H9 (cell line): ENCODE data around the gene HPCAL1. TPM values are rescaled to one million over a fixed set of nuclear protein-coding genes. Genes with fewer than 3 reads are reported as not detected.

Experiments
- DNase-seq: peaks from one replicate; pipeline ENCODE4 v3.0.0-alpha.2; 2017
- H2AFZ ChIP-seq: one replicate; pipeline ENCODE4 v1.6.1; 2013; ENCODE audit warnings: mild to moderate bottlenecking, low read length, control low read depth, moderate library complexity
- H2AK5ac ChIP-seq: 2 replicates; pipeline ENCODE4 v1.6.1; 2013; ENCODE audit warnings: low read length, control low read depth, mixed read lengths; ENCODE audit not compliant: insufficient read length
- H2BK120ac ChIP-seq: one replicate; pipeline ENCODE4 v1.6.1; 2013; ENCODE audit warnings: low read depth, mild to moderate bottlenecking, low read length, control low read depth, inconsistent platforms; ENCODE audit not compliant: poor library complexity, severe bottlenecking
- H2BK12ac ChIP-seq: 2 replicates; pipeline ENCODE4 v1.6.1; 2013; ENCODE audit warnings: low read length, control low read depth, mixed read lengths, low read depth; ENCODE audit not compliant: insufficient read length
- H2BK15ac ChIP-seq: 2 replicates; pipeline ENCODE4 v1.6.1; 2013; ENCODE audit warnings: low read depth, low read length, control low read depth
- H2BK20ac ChIP-seq: one replicate; pipeline ENCODE4 v1.6.1; 2013; ENCODE audit warnings: low read depth, mild to moderate bottlenecking, low read length, control low read depth, inconsistent platforms; ENCODE audit not compliant: poor library complexity, severe bottlenecking
- H2BK5ac ChIP-seq: 2 replicates; pipeline ENCODE4 v1.6.1; 2013; ENCODE audit warnings: low read length, control low read depth, mixed read lengths; ENCODE audit not compliant: insufficient read length
- H3K14ac ChIP-seq: 2 replicates; pipeline ENCODE4 v1.6.1; 2013; ENCODE audit warnings: low read length, control low read depth; ENCODE audit not compliant: insufficient read depth
- H3K18ac ChIP-seq: 2 replicates; pipeline ENCODE4 v1.6.1; 2013; ENCODE audit warnings: low read depth, mild to moderate bottlenecking, mixed read lengths, low read length, control low read depth; ENCODE audit not compliant: insufficient read length
- H3K23ac ChIP-seq: 2 replicates; pipeline ENCODE4 v1.6.1; 2013; ENCODE audit warnings: low read length, control low read depth, mixed read lengths, low read depth; ENCODE audit not compliant: insufficient read length
- H3K23me2 ChIP-seq: 2 replicates; pipeline ENCODE4 v1.6.1; 2013; ENCODE audit warnings: low read depth, mild to moderate bottlenecking, mixed read lengths, low read length, control low read depth; ENCODE audit not compliant: insufficient read length, poor library complexity, severe bottlenecking
- H3K27ac ChIP-seq: 2 replicates; pipeline ENCODE4 v1.5.1; 2013; ENCODE audit warnings: low read length, control low read depth, mixed read lengths, low read depth; ENCODE audit not compliant: insufficient read length
- H3K27me3 ChIP-seq: 2 replicates; pipeline ENCODE4 v1.6.1; 2013; ENCODE audit warnings: low read length, control low read depth, inconsistent platforms; ENCODE audit not compliant: insufficient read depth
- H3K4ac ChIP-seq: 2 replicates; pipeline ENCODE4 v1.6.1; 2013; ENCODE audit warnings: low read depth, mild to moderate bottlenecking, control low read depth, inconsistent platforms, low read length, moderate library complexity
- H3K4me1 ChIP-seq: 2 replicates; pipeline ENCODE4 v1.6.1; 2013; ENCODE audit warnings: low read length, control low read depth, inconsistent platforms; ENCODE audit not compliant: insufficient read depth
- H3K4me2 ChIP-seq: 2 replicates; pipeline ENCODE4 v1.6.1; 2013; ENCODE audit warnings: low read length, control low read depth, mixed read lengths; ENCODE audit not compliant: insufficient read length, insufficient read depth
- H3K56ac ChIP-seq: 2 replicates; pipeline ENCODE4 v1.6.1; 2013; ENCODE audit warnings: low read depth, mild to moderate bottlenecking, mixed read lengths, low read length, control low read depth; ENCODE audit not compliant: insufficient read length
- H3K79me1 ChIP-seq: 2 replicates; pipeline ENCODE4 v1.6.1; 2013; ENCODE audit warnings: low read depth, mild to moderate bottlenecking, moderate library complexity, low read length, control low read depth, inconsistent platforms; ENCODE audit not compliant: insufficient read depth, poor library complexity, severe bottlenecking
- H3K79me2 ChIP-seq: 2 replicates; pipeline ENCODE4 v1.6.1; 2013; ENCODE audit warnings: low read length, control low read depth, inconsistent platforms; ENCODE audit not compliant: insufficient read depth
- H3K9ac ChIP-seq: 2 replicates; pipeline ENCODE4 v1.6.1; 2013; ENCODE audit warnings: low read length, control low read depth, mixed read lengths; ENCODE audit not compliant: insufficient read length; ENCODE audit errors: extremely low read depth
- H3K9me3 ChIP-seq: one replicate; pipeline ENCODE4 v1.6.1; 2013; ENCODE audit warnings: low read depth, low read length, inconsistent platforms; ENCODE audit not compliant: control insufficient read depth
- H3T11ph ChIP-seq: one replicate; pipeline ENCODE4 v1.6.1; 2013; ENCODE audit warnings: mild to moderate bottlenecking, low read length, control low read depth, inconsistent platforms
- H4K20me1 ChIP-seq: one replicate; pipeline ENCODE4 v1.6.1; 2013; ENCODE audit not compliant: control insufficient read depth, insufficient read length, insufficient read depth
- H4K5ac ChIP-seq: 2 replicates; pipeline ENCODE4 v1.6.1; 2013; ENCODE audit warnings: low read depth, mild to moderate bottlenecking, mixed read lengths, low read length, control low read depth; ENCODE audit not compliant: insufficient read length
- H4K8ac ChIP-seq: replicated peaks from 2 replicates; pipeline ENCODE4 v1.6.1; 2013; ENCODE audit warnings: low read length, control low read depth, mixed read lengths, low read depth; ENCODE audit not compliant: insufficient read length
- H4K91ac ChIP-seq: 2 replicates; pipeline ENCODE4 v1.6.1; 2013; ENCODE audit warnings: low read depth, mild to moderate bottlenecking, moderate library complexity, mixed read lengths, low read length, control low read depth; ENCODE audit not compliant: insufficient read length
- H3K27ac Mint-ChIP-seq, 3 experiments: 2 replicates in 2 of 3; 3 replicates in 1 of 3; pipeline ENCODE4 v1.8.0; 2020 to 2021; ENCODE audit warnings: mixed read lengths in 3 of 3, mild to moderate bottlenecking in 1 of 3, moderate library complexity in 1 of 3
- H3K27me3 Mint-ChIP-seq: 2 replicates; pipeline ENCODE4 v1.8.0; 2021; ENCODE audit warnings: low read depth, mild to moderate bottlenecking, moderate library complexity, mixed read lengths
- H3K36me3 Mint-ChIP-seq, 3 experiments: 2 replicates in 2 of 3; 3 replicates in 1 of 3; pipeline ENCODE4 v1.8.0; 2020 to 2021; ENCODE audit warnings: low read depth in 3 of 3, mixed read lengths in 3 of 3; ENCODE audit not compliant: insufficient read depth in 1 of 3
- H3K4me1 Mint-ChIP-seq, 2 experiments: 2 replicates each; pipeline ENCODE4 v1.8.0; 2020; ENCODE audit warnings: mixed read lengths in 2 of 2
- H3K4me3 Mint-ChIP-seq, 2 experiments: 2 replicates in 1 of 2; 3 replicates in 1 of 2; pipeline ENCODE4 v1.8.0; 2020 to 2021; ENCODE audit warnings: mild to moderate bottlenecking in 2 of 2, mixed read lengths in 2 of 2, moderate library complexity in 1 of 2
- H3K9me3 Mint-ChIP-seq, 2 experiments: 2 replicates in 1 of 2; 3 replicates in 1 of 2; pipeline ENCODE4 v1.8.0; 2020; ENCODE audit warnings: mild to moderate bottlenecking in 2 of 2, mixed read lengths in 2 of 2, moderate library complexity in 1 of 2
- CTCF ChIP-seq: fragments of 200-600 bp; sonication (generic); conservative IDR thresholded peaks from 3 replicates; pipeline ENCODE4 v1.8.0; 2021; ENCODE audit warnings: antibody characterized with exemption, mild to moderate bottlenecking
- WGBS: extraction: QIAGEN DNeasy Blood & Tissue Kit; methylation state at CpG from one replicate; pipeline ENCODE4 v1.1.7; 2013; ENCODE audit warnings: missing lambda C conversion rate, low lambda C conversion rate, mixed read lengths; ENCODE audit not compliant: insufficient read length; ENCODE audit errors: extremely low coverage; 5-methylcytosine and 5-hydroxymethylcytosine counted together
- total RNA-seq: library from RNA; stranded (reverse); gene quantifications from 2 replicates; pipeline ENCODE4 v1.2.1, GENCODE V29; 2021

HPCAL1 gene
- total RNA-seq, 1 experiment from 2014 or later = 4.7 TPM

GRCh38 chr2:10274376-10274775, 28.3 kb upstream of the HPCAL1 start:
- Histone ChIP-seq H3K79me2 (no peaks in the 10 kb centered on the region), H3K27me3 (no peaks in the 10 kb centered on the region), H3K56ac (no peak overlapping the region), H2BK20ac (no peak overlapping the region), H3K9ac (no peak overlapping the region), H3T11ph (no peak overlapping the region), H2BK5ac (no peak overlapping the region), H2BK12ac (no peak overlapping the region), H3K23ac (no peak overlapping the region), H3K4me2 (no peak overlapping the region), H2BK15ac (no peak overlapping the region), H3K18ac (no peak overlapping the region), H3K14ac (no peak overlapping the region), H4K5ac (no peak overlapping the region), H2BK120ac (no peak overlapping the region), H2AFZ (no peak overlapping the region), H3K79me1 (no peaks in the 10 kb centered on the region), H4K8ac (no peak overlapping the region), H3K4ac (no peak overlapping the region), H3K9me3 (no peaks in the 10 kb centered on the region), H3K4me1 (no peaks in the 10 kb centered on the region), H4K20me1 (no peaks in the 10 kb centered on the region), H4K91ac (no peak overlapping the region), H2AK5ac (no peak overlapping the region), H3K27ac (no peak overlapping the region), H3K23me2 (no peaks in the 10 kb centered on the region)
- H3K4me1 Mint-ChIP-seq = peaks cover 6 to 9% of the 10 kb centered on the region in 2 experiments; a peak in 3 of 4 replicates
- TF ChIP-seq CTCF = no peak
- WGBS = 100% methylated on average over 2 of the region's 14 CpGs
- H3K27ac Mint-ChIP-seq = no peak overlapping the region
- H3K4me3 Mint-ChIP-seq = no peak overlapping the region
- peaks cover 0 to 4% of the 10 kb centered on the region in 2 experiments; a peak in 2 of 5 replicates for H3K9me3 Mint-ChIP-seq
- DNase-seq = no peak
- H3K36me3 Mint-ChIP-seq = no peaks in the 10 kb centered on the region
- peaks cover 16% of the 10 kb centered on the region for H3K27me3 Mint-ChIP-seq
